A549 (cell line): Measurements from ENCODE around the gene RCAN3. TPM values are rescaled to one million over a fixed set of nuclear protein-coding genes. Genes with fewer than 3 reads are reported as not detected.

ENCODE experiments used
- ATAC-seq, 2 experiments: fragments of 200-7000 bp in 1 of 2; fragments of >200 bp in 1 of 2; cut with Nextera tagmentation in 1 of 2; cut with Tn5 transposase in 1 of 2; 3 replicates each; pipeline versions ENCODE4 v1.8.0 to v1.9.1; 2018 to 2020; ENCODE audit warnings: mild to moderate bottlenecking in 1 of 2, moderate library complexity in 1 of 2
- CTCF ChIA-PET: fragments of 300-600 bp; sonication (Branson Sonifier 250); formaldehyde crosslinking; extraction: SDS; loops from one replicate; lab custom pipeline; 2021; ENCODE audit warnings: antibody characterized with exemption, inconsistent platforms; lab: Yijun Ruan, JAX
- POLR2A ChIA-PET: fragments of 350-600 bp; formaldehyde crosslinking; extraction: SDS; loops from one replicate; lab custom pipeline; 2021; ENCODE audit warnings: antibody characterized with exemption, inconsistent platforms; lab: Yijun Ruan, JAX
- DNase-seq, 2 experiments: peaks; one replicate each; pipeline versions ENCODE4 v3.0.0 to v3.0.0-alpha.2; 2011 to 2016; ENCODE audit warnings: low read depth in 1 of 2, low spot score in 1 of 2
- FAIRE-seq: peaks from 2 replicates; lab custom pipeline; 2011; peaks lifted over from hg19 to GRCh38; lab: Jason Lieb, UNC
- H3K27ac ChIP-seq, 2 experiments: fragments of >200 bp; sonication (Bioruptor Twin); formaldehyde crosslinking; 3 replicates each; pipeline ENCODE4 v1.5.1; 2016 to 2017
- H3K4me1 ChIP-seq: fragments of >200 bp; sonication (Bioruptor Twin); formaldehyde crosslinking; 3 replicates; pipeline ENCODE4 v1.6.1; 2016
- H3K4me2 ChIP-seq: fragments of >200 bp; sonication (Bioruptor Twin); formaldehyde crosslinking; 3 replicates; pipeline ENCODE4 v1.6.1; 2016
- H3K4me3 ChIP-seq: fragments of >200 bp; sonication (Bioruptor Twin); formaldehyde crosslinking; 3 replicates; pipeline ENCODE4 v1.5.1; 2016
- H3K9me3 ChIP-seq: fragments of >200 bp; sonication (Bioruptor Twin); formaldehyde crosslinking; 3 replicates; pipeline ENCODE4 v1.6.1; 2016
- BHLHE40 ChIP-seq: IDR thresholded peaks from 2 replicates; pipeline ENCODE4 v1.6.1; 2012; ENCODE audit warnings: low read depth, low read length, inconsistent platforms
- CBX2 ChIP-seq: fragments of 200-600 bp; sonication (generic); IDR thresholded peaks from 2 replicates; pipeline ENCODE4 v1.6.1; 2016; ENCODE audit warnings: low read depth, mild to moderate bottlenecking, borderline replicate concordance
- CBX8 ChIP-seq: fragments of 200-600 bp; sonication (generic); IDR thresholded peaks from 2 replicates; pipeline ENCODE4 v1.6.1; 2016
- CEBPB ChIP-seq, 2 experiments: fragments of >200 bp in 1 of 2; sonication (Bioruptor Twin) in 1 of 2; formaldehyde crosslinking in 1 of 2; IDR thresholded peaks; 2 replicates each; pipeline ENCODE4 v1.6.1; 2012 to 2016
- EHF ChIP-seq: fragments of 250-450 bp; sonication (Bioruptor Pico); IDR thresholded peaks from 2 replicates; pipeline ENCODE4 v1.5.0; 2020; ENCODE audit warnings: mild to moderate bottlenecking
- EHMT2 ChIP-seq: fragments of 200-600 bp; sonication (generic); IDR thresholded peaks from 2 replicates; pipeline ENCODE4 v1.6.1; 2016; ENCODE audit warnings: antibody characterized with exemption, low read depth, mild to moderate bottlenecking, moderate library complexity
- EP300 ChIP-seq, 2 experiments: fragments of >200 bp; sonication (Bioruptor Twin); formaldehyde crosslinking; IDR thresholded peaks; 2 replicates in 1 of 2; 3 replicates in 1 of 2; pipeline ENCODE4 v1.6.1; 2016 to 2017
- HOXA7 ChIP-seq: fragments of 250-450 bp; sonication (Bioruptor Pico); IDR thresholded peaks from 2 replicates; pipeline ENCODE4 v1.5.0; 2020; ENCODE audit warnings: mild to moderate bottlenecking, moderate library complexity
- HOXB13 ChIP-seq: fragments of 250-450 bp; sonication (Bioruptor Pico); IDR thresholded peaks from 2 replicates; pipeline ENCODE4 v1.5.0; 2020; ENCODE audit warnings: low read depth, mild to moderate bottlenecking, moderate library complexity
- HOXB5 ChIP-seq: fragments of 250-450 bp; sonication (Bioruptor Pico); IDR thresholded peaks from 2 replicates; pipeline ENCODE4 v1.5.0; 2020; ENCODE audit warnings: mild to moderate bottlenecking, moderate library complexity
- JUN ChIP-seq, 2 experiments: fragments of >200 bp; sonication (Bioruptor Twin); formaldehyde crosslinking; IDR thresholded peaks; 2 replicates in 1 of 2; 3 replicates in 1 of 2; pipeline ENCODE4 v1.6.1; 2016 to 2017
- MAZ ChIP-seq: fragments of 150-350 bp; IDR thresholded peaks from 2 replicates; pipeline ENCODE4 v1.6.1; 2014; ENCODE audit warnings: antibody characterized with exemption, low read depth, low read length, borderline replicate concordance
- MYC ChIP-seq: IDR thresholded peaks from 2 replicates; pipeline ENCODE4 v1.6.1; 2012; ENCODE audit warnings: mild to moderate bottlenecking, inconsistent platforms, low read length, improper control_type of control experiment, borderline replicate concordance
- NPAS2 ChIP-seq: fragments of 250-450 bp; sonication (Bioruptor Pico); IDR thresholded peaks from 2 replicates; pipeline ENCODE4 v1.8.0; 2022; ENCODE audit warnings: mild to moderate bottlenecking, moderate library complexity, borderline replicate concordance
- PHF8 ChIP-seq: fragments of 200-600 bp; sonication (generic); IDR thresholded peaks from 2 replicates; pipeline ENCODE4 v1.6.1; 2016; ENCODE audit warnings: low read depth, mild to moderate bottlenecking, antibody characterized with exemption, moderate library complexity, borderline replicate concordance
- POLR2AphosphoS2 ChIP-seq: conservative IDR thresholded peaks from 2 replicates; pipeline ENCODE4 v1.6.1; 2012; ENCODE audit warnings: low read length, improper control_type of control experiment, inconsistent platforms
- RAD21 ChIP-seq, 2 experiments: fragments of >200 bp in 1 of 2; sonication (Bioruptor Twin) in 1 of 2; formaldehyde crosslinking in 1 of 2; IDR thresholded peaks in 1 of 2; conservative IDR thresholded peaks in 1 of 2; 2 replicates in 1 of 2; 3 replicates in 1 of 2; pipeline ENCODE4 v1.6.1; 2012 to 2018; ENCODE audit warnings: inconsistent platforms in 1 of 2
- RCOR1 ChIP-seq: fragments of 150-350 bp; IDR thresholded peaks from 2 replicates; pipeline ENCODE4 v1.6.1; 2014; ENCODE audit warnings: antibody characterized with exemption, low read length, low read depth
- RNF2 ChIP-seq: fragments of 200-600 bp; sonication (generic); IDR thresholded peaks from 2 replicates; pipeline ENCODE4 v1.6.1; 2016; ENCODE audit warnings: low read depth, mild to moderate bottlenecking, antibody characterized with exemption, moderate library complexity, borderline replicate concordance
- TP53 ChIP-seq: fragments of 250-450 bp; sonication (Bioruptor Pico); IDR thresholded peaks from 2 replicates; pipeline ENCODE4 v1.5.0; 2021; ENCODE audit warnings: mild to moderate bottlenecking, moderate library complexity
- ZC3H11A ChIP-seq: fragments of 450-650 bp; IDR thresholded peaks from 2 replicates; pipeline ENCODE4 v1.6.1; 2014; ENCODE audit warnings: antibody characterized with exemption, mild to moderate bottlenecking
- ZNF302 ChIP-seq: fragments of 250-450 bp; sonication (Bioruptor Pico); IDR thresholded peaks from 2 replicates; pipeline ENCODE4 v1.9.0; 2021; ENCODE audit warnings: inconsistent platforms, mild to moderate bottlenecking, moderate library complexity
- ZSCAN20 ChIP-seq: fragments of 250-450 bp; sonication (Bioruptor Pico); IDR thresholded peaks from 2 replicates; pipeline ENCODE4 v1.8.0; 2022; ENCODE audit warnings: mild to moderate bottlenecking, moderate library complexity
- WGBS: methylation state at CpG from one replicate; pipeline ENCODE4 v1.1.6; 2017; ENCODE audit errors: missing lambda C conversion rate; 5-methylcytosine and 5-hydroxymethylcytosine counted together
- polyA plus RNA-seq, 4 experiments: library from polyadenylated mRNA; depleted of rRNA in 3 of 4; stranded (reverse); fragments of >200 nt; fragmentation: RNase III in 1 of 4; extraction: RNeasy Plus Mini Kit Qiagen cat#74134 plus additional on column Dnase treatment in 1 of 4; gene quantifications; 2 replicates in 3 of 4; 3 replicates in 1 of 4; pipeline ENCODE4 v1.2.3, GENCODE V29; 2011 to 2017
- TF ChIP-seq, protein P1 (sequence below): fragments of 250-450 bp; sonication (Bioruptor Pico); IDR thresholded peaks from 2 replicates; pipeline ENCODE4 v1.5.0; 2020; ENCODE audit warnings: low read depth, mild to moderate bottlenecking, moderate library complexity
- TF ChIP-seq, protein P2 (sequence below): IDR thresholded peaks from 2 replicates; pipeline ENCODE4 v1.6.1; 2012
- TF ChIP-seq, protein P3 (sequence below): fragments of >200 bp; sonication (Bioruptor Twin); formaldehyde crosslinking; IDR thresholded peaks from 3 replicates; pipeline ENCODE4 v1.6.1; 2016
- TF ChIP-seq, protein P4 (sequence below): fragments of 200-600 bp; sonication (generic); IDR thresholded peaks from 2 replicates; pipeline ENCODE4 v1.6.1; 2016; ENCODE audit warnings: antibody characterized with exemption, mild to moderate bottlenecking, moderate library complexity

The RCAN3 gene
- polyA plus RNA-seq, 2 of the 4 experiments (the other 2 are of a cell fraction) = 7.4 to 14.6 TPM

DNA sequence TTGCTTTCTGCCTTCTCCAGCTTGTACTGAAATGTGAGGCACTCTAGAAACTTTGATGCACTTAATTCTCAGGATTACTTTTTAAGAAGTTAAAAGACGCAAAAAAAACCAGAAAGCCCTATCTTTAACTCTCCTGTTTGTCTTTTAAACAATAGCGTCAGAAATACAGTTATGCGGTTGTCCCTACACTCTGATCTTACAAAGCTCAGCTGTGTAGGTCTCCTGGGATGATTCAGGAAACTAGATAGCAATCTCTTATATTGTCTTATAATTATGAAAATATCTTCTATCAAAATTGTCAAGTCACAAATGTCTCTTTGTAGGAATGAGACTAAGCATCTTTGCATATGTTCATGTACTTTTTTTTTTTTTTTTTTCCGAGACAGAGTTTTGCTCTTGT is 26.9 kb upstream of the RCAN3 start:
- POLR2A ChIA-PET = no interaction called here
- CTCF ChIA-PET = interaction anchor here (0.7 to 1.2 kb wide), 2 partner anchors 90 to 111 kb away, joined by 3 read pairs; no protein-coding TSS in a partner anchor
- ATAC-seq (no peak), DNase-seq (no peak), FAIRE-seq (no peak)
- Histone ChIP-seq H3K27ac (no peak overlapping the region), H3K4me3 (no peak overlapping the region), H3K4me2 (no peak overlapping the region; the same call in 2 of the 3 replicates), H3K4me1 (peaks cover 16% of the 10 kb centered on the region; the same call in 2 of the 3 replicates), H3K9me3 (no peaks in the 10 kb centered on the region)
- 79% methylated on average over 4 of the region's 4 CpGs for WGBS
- TF ChIP-seq HOXA7 (CRISPR knock-in tag) (no peak), CEBPB (IDR thresholded peaks at IDR 0.05) (no peak), TP53 (CRISPR knock-in tag) (no peak), EP300 (IDR thresholded peaks at IDR 0.05) (no peak), EHMT2 (no peak), EHF (CRISPR knock-in tag) (no peak), CBX2 (no peak), PHF8 (no peak), HOXB13 (CRISPR knock-in tag) (no peak), RNF2 (no peak), JUN (IDR thresholded peaks at IDR 0.05) (no peak), CBX8 (no peak), RCOR1 (no peak), BHLHE40 (no peak)
- TF ChIP-seq, protein P1, sequence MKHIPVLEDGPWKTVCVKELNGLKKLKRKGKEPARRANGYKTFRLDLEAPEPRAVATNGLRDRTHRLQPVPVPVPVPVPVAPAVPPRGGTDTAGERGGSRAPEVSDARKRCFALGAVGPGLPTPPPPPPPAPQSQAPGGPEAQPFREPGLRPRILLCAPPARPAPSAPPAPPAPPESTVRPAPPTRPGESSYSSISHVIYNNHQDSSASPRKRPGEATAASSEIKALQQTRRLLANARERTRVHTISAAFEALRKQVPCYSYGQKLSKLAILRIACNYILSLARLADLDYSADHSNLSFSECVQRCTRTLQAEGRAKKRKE (CRISPR knock-in tag) = no peak
- TF ChIP-seq, protein P2, sequence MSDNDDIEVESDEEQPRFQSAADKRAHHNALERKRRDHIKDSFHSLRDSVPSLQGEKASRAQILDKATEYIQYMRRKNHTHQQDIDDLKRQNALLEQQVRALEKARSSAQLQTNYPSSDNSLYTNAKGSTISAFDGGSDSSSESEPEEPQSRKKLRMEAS = no peak
- TF ChIP-seq, protein P3, sequence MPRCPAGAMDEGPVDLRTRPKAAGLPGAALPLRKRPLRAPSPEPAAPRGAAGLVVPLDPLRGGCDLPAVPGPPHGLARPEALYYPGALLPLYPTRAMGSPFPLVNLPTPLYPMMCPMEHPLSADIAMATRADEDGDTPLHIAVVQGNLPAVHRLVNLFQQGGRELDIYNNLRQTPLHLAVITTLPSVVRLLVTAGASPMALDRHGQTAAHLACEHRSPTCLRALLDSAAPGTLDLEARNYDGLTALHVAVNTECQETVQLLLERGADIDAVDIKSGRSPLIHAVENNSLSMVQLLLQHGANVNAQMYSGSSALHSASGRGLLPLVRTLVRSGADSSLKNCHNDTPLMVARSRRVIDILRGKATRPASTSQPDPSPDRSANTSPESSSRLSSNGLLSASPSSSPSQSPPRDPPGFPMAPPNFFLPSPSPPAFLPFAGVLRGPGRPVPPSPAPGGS = no peak

DNA sequence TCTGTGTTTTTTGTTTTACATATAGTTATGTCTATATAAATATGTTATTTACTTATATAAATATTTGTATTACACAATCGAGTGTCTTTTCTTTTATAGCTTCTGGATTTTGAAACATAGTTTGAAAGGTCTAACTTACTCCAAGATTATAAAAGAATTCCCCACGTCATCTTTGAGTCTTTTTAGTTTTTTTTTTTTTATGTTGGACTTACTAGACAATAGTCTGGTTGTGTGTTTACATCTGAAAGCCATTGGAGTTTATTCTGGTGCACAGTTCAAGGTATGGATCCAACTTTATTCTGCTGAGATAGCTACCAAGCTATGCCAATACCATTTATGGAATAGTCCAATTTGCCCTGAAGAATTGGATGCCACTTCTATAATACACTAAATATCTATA is 26.1 kb upstream of the RCAN3 start:
- DNase-seq (peak in 1 of 2 experiments; percentile 5), ATAC-seq (no peak), FAIRE-seq (no peak)
- Histone ChIP-seq H3K4me1 (peaks cover 16% of the 10 kb centered on the region; the same call in 2 of the 3 replicates), H3K9me3 (no peaks in the 10 kb centered on the region), H3K4me2 (peak overlapping the region; percentile 27; the same call in 2 of the 3 replicates), H3K4me3 (no peak overlapping the region), H3K27ac (no peak overlapping the region)
- TF ChIP-seq ZC3H11A = no peak
- no peak for TF ChIP-seq ZSCAN20
- no peak for TF ChIP-seq NPAS2 (CRISPR knock-in tag)
- TF ChIP-seq POLR2AphosphoS2 = no peak
- no peak for TF ChIP-seq RNF2
- no peak for TF ChIP-seq RAD21 (conservative IDR thresholded peaks at IDR 0.05 in 1 of 2, IDR thresholded peaks at IDR 0.05 in 1 of 2)
- TF ChIP-seq, protein P4, sequence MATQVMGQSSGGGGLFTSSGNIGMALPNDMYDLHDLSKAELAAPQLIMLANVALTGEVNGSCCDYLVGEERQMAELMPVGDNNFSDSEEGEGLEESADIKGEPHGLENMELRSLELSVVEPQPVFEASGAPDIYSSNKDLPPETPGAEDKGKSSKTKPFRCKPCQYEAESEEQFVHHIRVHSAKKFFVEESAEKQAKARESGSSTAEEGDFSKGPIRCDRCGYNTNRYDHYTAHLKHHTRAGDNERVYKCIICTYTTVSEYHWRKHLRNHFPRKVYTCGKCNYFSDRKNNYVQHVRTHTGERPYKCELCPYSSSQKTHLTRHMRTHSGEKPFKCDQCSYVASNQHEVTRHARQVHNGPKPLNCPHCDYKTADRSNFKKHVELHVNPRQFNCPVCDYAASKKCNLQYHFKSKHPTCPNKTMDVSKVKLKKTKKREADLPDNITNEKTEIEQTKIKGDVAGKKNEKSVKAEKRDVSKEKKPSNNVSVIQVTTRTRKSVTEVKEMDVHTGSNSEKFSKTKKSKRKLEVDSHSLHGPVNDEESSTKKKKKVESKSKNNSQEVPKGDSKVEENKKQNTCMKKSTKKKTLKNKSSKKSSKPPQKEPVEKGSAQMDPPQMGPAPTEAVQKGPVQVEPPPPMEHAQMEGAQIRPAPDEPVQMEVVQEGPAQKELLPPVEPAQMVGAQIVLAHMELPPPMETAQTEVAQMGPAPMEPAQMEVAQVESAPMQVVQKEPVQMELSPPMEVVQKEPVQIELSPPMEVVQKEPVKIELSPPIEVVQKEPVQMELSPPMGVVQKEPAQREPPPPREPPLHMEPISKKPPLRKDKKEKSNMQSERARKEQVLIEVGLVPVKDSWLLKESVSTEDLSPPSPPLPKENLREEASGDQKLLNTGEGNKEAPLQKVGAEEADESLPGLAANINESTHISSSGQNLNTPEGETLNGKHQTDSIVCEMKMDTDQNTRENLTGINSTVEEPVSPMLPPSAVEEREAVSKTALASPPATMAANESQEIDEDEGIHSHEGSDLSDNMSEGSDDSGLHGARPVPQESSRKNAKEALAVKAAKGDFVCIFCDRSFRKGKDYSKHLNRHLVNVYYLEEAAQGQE = no peak
- no peak for TF ChIP-seq ZNF302 (CRISPR knock-in tag)
- TF ChIP-seq MAZ = no peak
- TF ChIP-seq, protein P2 = no peak
- no peak for TF ChIP-seq MYC
- TF ChIP-seq HOXB5 (CRISPR knock-in tag) = no peak
- ChIA-PET POLR2A (no interaction called here), CTCF (interaction anchor here (0.7 kb wide), 1 partner anchor 275 kb away, joined by 3 read pairs; no protein-coding TSS in a partner anchor)
- WGBS = 4% methylated on average over 2 of the region's 2 CpGs
